ENCODE results near the gene SHISAL2A. TPM values are rescaled to one million over a fixed set of nuclear protein-coding genes. Genes with fewer than 3 reads are reported as not detected.

SHISAL2A gene
- total and polyA plus RNA-seq, 2 of the 8 experiments (the other 6 are each of a cell fraction or from before 2014, with no cell fraction given), result 0.74 to 2.1 TPM

DNA sequence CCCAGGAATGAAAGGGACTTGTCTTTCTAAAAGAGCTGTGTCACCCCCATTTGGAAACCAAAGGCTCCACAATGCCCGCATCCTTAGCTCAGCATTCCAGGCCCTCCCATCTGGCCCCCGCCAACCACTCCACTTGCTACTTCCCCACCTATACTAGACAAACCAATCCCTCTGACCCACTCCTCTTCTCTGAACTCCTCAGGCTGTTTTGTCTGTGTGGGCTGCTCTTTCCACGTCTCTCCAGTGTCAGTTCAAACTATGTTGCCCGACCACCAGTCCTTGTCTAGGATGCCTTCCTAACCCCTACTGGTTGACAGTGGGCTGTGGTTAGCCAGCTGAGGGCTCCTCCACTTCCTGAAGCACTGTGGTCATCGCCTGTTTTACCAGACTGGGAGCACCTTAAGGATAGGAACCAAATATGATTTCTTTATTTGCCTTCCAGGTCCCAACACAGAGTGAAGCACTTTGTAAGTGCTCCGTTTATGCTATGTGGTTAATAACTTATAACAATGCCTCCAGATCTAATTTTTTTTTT, 73.2 kb downstream of the SHISAL2A start (continued):
- TF ChIP-seq, protein P1, sequence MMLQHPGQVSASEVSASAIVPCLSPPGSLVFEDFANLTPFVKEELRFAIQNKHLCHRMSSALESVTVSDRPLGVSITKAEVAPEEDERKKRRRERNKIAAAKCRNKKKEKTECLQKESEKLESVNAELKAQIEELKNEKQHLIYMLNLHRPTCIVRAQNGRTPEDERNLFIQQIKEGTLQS (IDR thresholded peaks at IDR 0.05; ENCODE audit: insufficient read depth, low read depth, low read length), result no peak
- TF ChIP-seq EGR1 (IDR thresholded peaks at IDR 0.05; ENCODE audit: borderline replicate concordance, low read depth, low read length) (no peak), PHF8 (conservative IDR thresholded peaks at IDR 0.05; ENCODE audit: low read depth, low read length) (no peak), CTBP2 (IDR thresholded peaks at IDR 0.05; ENCODE audit: borderline replicate concordance, insufficient read depth, insufficient read length, low read length) (no peak), SP4 (IDR thresholded peaks at IDR 0.05; ENCODE audit: low read length) (no peak)

Other genes starting within 250 kb of the SHISAL2A start
- gene ORC1, start 228.7 kb upstream of the SHISAL2A start, total RNA-seq (2021; fragmentation: NEBNext Ultra II Directional; extraction: Animal tissue kit (Norgen Biotek cat#: 25700)), result 49.0 and 49.7 TPM in 2 replicates
- gene ORC1, start 228.7 kb upstream of the SHISAL2A start, polyA plus RNA-seq (2011; rRNA removed), result 32.4 and 36.9 TPM in 2 replicates
- gene PRPF38A, start 228.6 kb upstream of the SHISAL2A start, total RNA-seq (2021; fragmentation: NEBNext Ultra II Directional; extraction: Animal tissue kit (Norgen Biotek cat#: 25700)), result 70.6 and 76.2 TPM in 2 replicates
- gene PRPF38A, start 228.6 kb upstream of the SHISAL2A start, polyA plus RNA-seq (2011; rRNA removed), result 25.6 and 25.7 TPM in 2 replicates
- gene TUT4, start 80.1 kb upstream of the SHISAL2A start, total RNA-seq (2021; fragmentation: NEBNext Ultra II Directional; extraction: Animal tissue kit (Norgen Biotek cat#: 25700)), result 63.3 and 63.8 TPM in 2 replicates
- 54.5 and 58.4 TPM in 2 replicates for gene TUT4, start 80.1 kb upstream of the SHISAL2A start, polyA plus RNA-seq (2011; rRNA removed)
- gene GPX7, start 30.8 kb upstream of the SHISAL2A start, total RNA-seq (2021; fragmentation: NEBNext Ultra II Directional; extraction: Animal tissue kit (Norgen Biotek cat#: 25700)), result 12.2 and 13.0 TPM in 2 replicates
- gene GPX7, start 30.8 kb upstream of the SHISAL2A start, polyA plus RNA-seq (2011; rRNA removed), result 30.9 and 37.5 TPM in 2 replicates
- 61.8 and 62.6 TPM in 2 replicates for gene COA7, start 65.2 kb downstream of the SHISAL2A start, total RNA-seq (2021; fragmentation: NEBNext Ultra II Directional; extraction: Animal tissue kit (Norgen Biotek cat#: 25700))
- gene COA7, start 65.2 kb downstream of the SHISAL2A start, polyA plus RNA-seq (2011; rRNA removed), result 17.0 and 23.2 TPM in 2 replicates
- 20.9 and 21.4 TPM in 2 replicates for gene ZYG11B, start 93.3 kb downstream of the SHISAL2A start, total RNA-seq (2021; fragmentation: NEBNext Ultra II Directional; extraction: Animal tissue kit (Norgen Biotek cat#: 25700))
- 4.4 TPM in 2 replicates for gene ZYG11B, start 93.3 kb downstream of the SHISAL2A start, polyA plus RNA-seq (2011; rRNA removed)
- 2.1 and 2.6 TPM in 2 replicates for gene ZYG11A, start 209.6 kb downstream of the SHISAL2A start, total RNA-seq (2021; fragmentation: NEBNext Ultra II Directional; extraction: Animal tissue kit (Norgen Biotek cat#: 25700))
- 0.77 and 0.89 TPM in 2 replicates for gene ZYG11A, start 209.6 kb downstream of the SHISAL2A start, polyA plus RNA-seq (2011; rRNA removed)

Data from H1 (cell line).